Activated T-cell treated with anti-CD3 and anti-CD28 coated beads, Interleukin-2, amount 50 U/mL, for 24 hours (primary cell): ENCODE results near the gene KCNQ2.

ENCODE experiments used
- DNase-seq: peaks from one replicate; pipeline ENCODE4 v3.0.0-alpha.2; 2020
- H3K27ac Mint-ChIP-seq: 2 replicates; pipeline ENCODE4 v1.8.0; 2020; ENCODE audit warnings: mild to moderate bottlenecking, mixed read lengths
- H3K27me3 Mint-ChIP-seq: 2 replicates; pipeline ENCODE4 v1.8.0; 2020; ENCODE audit warnings: mixed read lengths
- H3K36me3 Mint-ChIP-seq: 2 replicates; pipeline ENCODE4 v1.8.0; 2020; ENCODE audit warnings: low read depth, mixed read lengths
- H3K4me1 Mint-ChIP-seq: 2 replicates; pipeline ENCODE4 v1.8.0; 2020; ENCODE audit warnings: low read depth, mixed read lengths
- H3K4me3 Mint-ChIP-seq: 2 replicates; pipeline ENCODE4 v1.8.0; 2020; ENCODE audit warnings: mild to moderate bottlenecking, moderate library complexity, mixed read lengths
- H3K9me3 Mint-ChIP-seq: 2 replicates; pipeline ENCODE4 v1.8.0; 2020; ENCODE audit warnings: mixed read lengths

KCNQ2 gene

GRCh38 chr20:63473555-63474449, 1.3 kb upstream of the KCNQ2 start:
- H3K4me3 Mint-ChIP-seq: no peak overlapping the region

GRCh38 chr20:63472862-63473390, 471 bp upstream of the KCNQ2 start:
- Mint-ChIP-seq H3K27me3 (peaks cover 71% of the 10 kb centered on the region), H3K4me3 (no peak overlapping the region), H3K4me1 (peaks cover 4% of the 10 kb centered on the region), H3K36me3 (no peaks in the 10 kb centered on the region), H3K9me3 (no peaks in the 10 kb centered on the region), H3K27ac (no peak overlapping the region)
- no peak for DNase-seq

More at GRCh38 chr20:63473555-63474449, 1.3 kb upstream of the KCNQ2 start:
- DNase-seq: no peak
- H3K4me1 Mint-ChIP-seq: peaks cover 4% of the 10 kb centered on the region
- no peak overlapping the region for H3K27ac Mint-ChIP-seq
- no peaks in the 10 kb centered on the region for H3K36me3 Mint-ChIP-seq
- H3K27me3 Mint-ChIP-seq: peaks cover 75% of the 10 kb centered on the region
- no peaks in the 10 kb centered on the region for H3K9me3 Mint-ChIP-seq

GRCh38 chr20:63471717-63471980, 806 bp downstream of the KCNQ2 start:
- Mint-ChIP-seq H3K27ac (no peak overlapping the region), H3K27me3 (peaks cover 65% of the 10 kb centered on the region), H3K4me1 (peaks cover 4% of the 10 kb centered on the region), H3K9me3 (no peaks in the 10 kb centered on the region), H3K4me3 (no peak overlapping the region), H3K36me3 (no peaks in the 10 kb centered on the region)
- DNase-seq: no peak

- Mint-ChIP-seq H3K27ac (no peak overlapping the region), H3K36me3 (no peaks in the 10 kb centered on the region), H3K9me3 (no peaks in the 10 kb centered on the region), H3K4me1 (peaks cover 4% of the 10 kb centered on the region), H3K4me3 (no peak overlapping the region), H3K27me3 (peaks cover 61% of the 10 kb centered on the region)
- no peak for DNase-seq
Observed at GRCh38 chr20:63471002-63471716, 1.3 kb downstream of the KCNQ2 start.

GRCh38 chr20:63470410-63470809, 2.0 kb downstream of the KCNQ2 start:
- no peak overlapping the region for H3K4me3 Mint-ChIP-seq
- H3K9me3 Mint-ChIP-seq: no peaks in the 10 kb centered on the region
- H3K27ac Mint-ChIP-seq: no peak overlapping the region
- H3K27me3 Mint-ChIP-seq: peaks cover 56% of the 10 kb centered on the region
- DNase-seq: no peak
- H3K4me1 Mint-ChIP-seq: peaks cover 4% of the 10 kb centered on the region
- no peaks in the 10 kb centered on the region for H3K36me3 Mint-ChIP-seq

- Mint-ChIP-seq H3K27me3 (peaks cover 55% of the 10 kb centered on the region), H3K4me1 (peaks cover 4% of the 10 kb centered on the region), H3K36me3 (no peaks in the 10 kb centered on the region), H3K9me3 (no peaks in the 10 kb centered on the region), H3K27ac (no peak overlapping the region), H3K4me3 (no peak overlapping the region)
- no peak for DNase-seq
Observed at GRCh38 chr20:63469713-63470101, 2.7 kb downstream of the KCNQ2 start.

GRCh38 chr20:63469019-63469712, 3.3 kb downstream of the KCNQ2 start:
- no peak overlapping the region for H3K27ac Mint-ChIP-seq
- H3K4me1 Mint-ChIP-seq: peaks cover 3% of the 10 kb centered on the region
- H3K4me3 Mint-ChIP-seq: no peak overlapping the region
- H3K36me3 Mint-ChIP-seq: no peaks in the 10 kb centered on the region
- no peak for DNase-seq
- no peaks in the 10 kb centered on the region for H3K9me3 Mint-ChIP-seq
- H3K27me3 Mint-ChIP-seq: peaks cover 54% of the 10 kb centered on the region

GRCh38 chr20:63468421-63468820, 4.0 kb downstream of the KCNQ2 start:
- no peaks in the 10 kb centered on the region for H3K9me3 Mint-ChIP-seq
- no peaks in the 10 kb centered on the region for H3K4me1 Mint-ChIP-seq
- H3K36me3 Mint-ChIP-seq: no peaks in the 10 kb centered on the region
- H3K4me3 Mint-ChIP-seq: no peak overlapping the region
- no peak overlapping the region for H3K27ac Mint-ChIP-seq
- peaks cover 52% of the 10 kb centered on the region for H3K27me3 Mint-ChIP-seq
- no peak for DNase-seq

GRCh38 chr20:63467294-63468083, 5.0 kb downstream of the KCNQ2 start:
- Mint-ChIP-seq H3K9me3 (no peaks in the 10 kb centered on the region), H3K27ac (no peak overlapping the region), H3K27me3 (peaks cover 55% of the 10 kb centered on the region), H3K4me3 (no peak overlapping the region), H3K36me3 (no peaks in the 10 kb centered on the region), H3K4me1 (no peaks in the 10 kb centered on the region)
- no peak for DNase-seq

GRCh38 chr20:63466861-63467260, 5.6 kb downstream of the KCNQ2 start:
- Mint-ChIP-seq H3K4me1 (no peaks in the 10 kb centered on the region), H3K36me3 (no peaks in the 10 kb centered on the region), H3K4me3 (no peak overlapping the region), H3K9me3 (no peaks in the 10 kb centered on the region), H3K27me3 (peaks cover 57% of the 10 kb centered on the region), H3K27ac (no peak overlapping the region)
- no peak for DNase-seq

- no peak for DNase-seq
- H3K9me3 Mint-ChIP-seq: no peaks in the 10 kb centered on the region
- H3K27me3 Mint-ChIP-seq: peaks cover 58% of the 10 kb centered on the region
- no peaks in the 10 kb centered on the region for H3K36me3 Mint-ChIP-seq
- no peaks in the 10 kb centered on the region for H3K4me1 Mint-ChIP-seq
- no peak overlapping the region for H3K4me3 Mint-ChIP-seq
- H3K27ac Mint-ChIP-seq: no peak overlapping the region
Observed at GRCh38 chr20:63466250-63466825, 6.1 kb downstream of the KCNQ2 start.

- Mint-ChIP-seq H3K27ac (no peak overlapping the region), H3K4me3 (no peak overlapping the region), H3K9me3 (no peaks in the 10 kb centered on the region), H3K27me3 (peaks cover 60% of the 10 kb centered on the region), H3K4me1 (no peaks in the 10 kb centered on the region), H3K36me3 (no peaks in the 10 kb centered on the region)
- no peak for DNase-seq
Observed at GRCh38 chr20:63465380-63466249, 6.8 kb downstream of the KCNQ2 start.

GRCh38 chr20:63464289-63464635, 8.2 kb downstream of the KCNQ2 start:
- Mint-ChIP-seq H3K9me3 (no peaks in the 10 kb centered on the region), H3K27me3 (peaks cover 52% of the 10 kb centered on the region), H3K36me3 (no peaks in the 10 kb centered on the region), H3K4me1 (no peaks in the 10 kb centered on the region), H3K4me3 (no peak overlapping the region), H3K27ac (no peak overlapping the region)
- DNase-seq: no peak
